GM23248 (cell line): ENCODE data around the gene SSTR5. TPM values are rescaled to one million over a fixed set of nuclear protein-coding genes. Genes with fewer than 3 reads are reported as not detected.

ENCODE experiments used
- DNase-seq: peaks from one replicate; pipeline ENCODE4 v3.0.0-alpha.2; 2015
- H2AFZ ChIP-seq: fragments of 200-600 bp; sonication (generic); 2 replicates; pipeline ENCODE4 v1.6.1; 2016; ENCODE audit warnings: antibody characterized with exemption
- H3F3A ChIP-seq: fragments of 200-600 bp; sonication (generic); 2 replicates; pipeline ENCODE4 v1.6.1; 2016; ENCODE audit warnings: mild to moderate bottlenecking, antibody characterized with exemption, mixed run types; ENCODE audit not compliant: insufficient read depth
- H3K27ac ChIP-seq: fragments of 200-600 bp; sonication (generic); 2 replicates; pipeline ENCODE4 v1.5.1; 2016; ENCODE audit warnings: mild to moderate bottlenecking
- H3K27me3 ChIP-seq: fragments of 200-600 bp; sonication (generic); replicated peaks from 2 replicates; pipeline ENCODE4 v1.6.1; 2016; ENCODE audit warnings: mild to moderate bottlenecking; ENCODE audit not compliant: insufficient read depth
- H3K36me3 ChIP-seq: fragments of 200-600 bp; sonication (generic); 2 replicates; pipeline ENCODE4 v1.6.1; 2016; ENCODE audit warnings: low read depth, mild to moderate bottlenecking
- H3K4me1 ChIP-seq: fragments of 200-600 bp; sonication (generic); 2 replicates; pipeline ENCODE4 v1.6.1; 2016; ENCODE audit warnings: mild to moderate bottlenecking; ENCODE audit not compliant: insufficient read depth
- H3K4me2 ChIP-seq: fragments of 200-600 bp; sonication (generic); one replicate; pipeline ENCODE4 v1.6.1; 2016; ENCODE audit warnings: mild to moderate bottlenecking; ENCODE audit not compliant: unreplicated experiment
- H3K4me3 ChIP-seq: fragments of 200-600 bp; sonication (generic); 2 replicates; pipeline ENCODE4 v1.5.1; 2016; ENCODE audit warnings: mild to moderate bottlenecking
- H3K79me2 ChIP-seq: fragments of 200-600 bp; sonication (generic); 2 replicates; pipeline ENCODE4 v1.6.1; 2016; ENCODE audit warnings: mild to moderate bottlenecking; ENCODE audit not compliant: insufficient read depth
- H3K9ac ChIP-seq: fragments of 200-600 bp; sonication (generic); 2 replicates; pipeline ENCODE4 v1.6.1; 2016; ENCODE audit warnings: mild to moderate bottlenecking
- H3K9me2 ChIP-seq: fragments of 200-600 bp; sonication (generic); 2 replicates; pipeline ENCODE4 v1.6.1; 2016; ENCODE audit warnings: mixed run types, mild to moderate bottlenecking, moderate library complexity; ENCODE audit not compliant: insufficient read depth
- H3K9me3 ChIP-seq: fragments of 200-600 bp; sonication (generic); one replicate; pipeline ENCODE4 v1.6.1; 2017; ENCODE audit warnings: low read depth
- H4K20me1 ChIP-seq: fragments of 200-600 bp; sonication (generic); 2 replicates; pipeline ENCODE4 v1.6.0; 2016; ENCODE audit not compliant: insufficient read depth
- EZH2 ChIP-seq: fragments of 200-600 bp; sonication (generic); IDR thresholded peaks from 2 replicates; pipeline ENCODE4 v1.6.1; 2018; ENCODE audit warnings: antibody characterized with exemption, mild to moderate bottlenecking; ENCODE audit not compliant: insufficient read depth, poor library complexity, severe bottlenecking
- EZH2phosphoT487 ChIP-seq: fragments of 200-600 bp; sonication (generic); IDR thresholded peaks from 2 replicates; pipeline ENCODE4 v1.6.1; 2018; ENCODE audit warnings: antibody characterized with exemption, moderate library complexity, mild to moderate bottlenecking, low read depth; ENCODE audit not compliant: insufficient read depth
- WGBS, 2 experiments: methylation state at CpG; one replicate each; pipeline ENCODE4 v1.1.6; 2015 to 2017; ENCODE audit warnings: low lambda C conversion rate in 2 of 2, low coverage in 1 of 2; ENCODE audit errors: missing lambda C conversion rate in 2 of 2; 5-methylcytosine and 5-hydroxymethylcytosine counted together
- in situ Hi-C: fragments of 300-500 bp; cut with MboI; formaldehyde crosslinking; loops from 2 replicates; pipeline ENCODE4 v1.15.0; 2020
- polyA plus RNA-seq: library from polyadenylated mRNA; unstranded; fragments of >200 nt; fragmentation: Nextera tagmentation; extraction: Ambion mirVana; gene quantifications from 2 replicates; pipeline ENCODE4 v1.2.1, GENCODE V29; 2016
- total RNA-seq: library from RNA; depleted of rRNA; stranded (reverse); fragments of >200 nt; shearing (Covaris generic); gene quantifications from 2 replicates; pipeline ENCODE4 v1.2.3, GENCODE V29; 2014

SSTR5 gene
- total and polyA plus RNA-seq, 2 experiments from 2014 or later: not detected

- no peak overlapping the region for H2AFZ ChIP-seq
Observed at GRCh38 chr16:1065469-1066128, 6.9 kb upstream of the SSTR5 start.

DNA sequence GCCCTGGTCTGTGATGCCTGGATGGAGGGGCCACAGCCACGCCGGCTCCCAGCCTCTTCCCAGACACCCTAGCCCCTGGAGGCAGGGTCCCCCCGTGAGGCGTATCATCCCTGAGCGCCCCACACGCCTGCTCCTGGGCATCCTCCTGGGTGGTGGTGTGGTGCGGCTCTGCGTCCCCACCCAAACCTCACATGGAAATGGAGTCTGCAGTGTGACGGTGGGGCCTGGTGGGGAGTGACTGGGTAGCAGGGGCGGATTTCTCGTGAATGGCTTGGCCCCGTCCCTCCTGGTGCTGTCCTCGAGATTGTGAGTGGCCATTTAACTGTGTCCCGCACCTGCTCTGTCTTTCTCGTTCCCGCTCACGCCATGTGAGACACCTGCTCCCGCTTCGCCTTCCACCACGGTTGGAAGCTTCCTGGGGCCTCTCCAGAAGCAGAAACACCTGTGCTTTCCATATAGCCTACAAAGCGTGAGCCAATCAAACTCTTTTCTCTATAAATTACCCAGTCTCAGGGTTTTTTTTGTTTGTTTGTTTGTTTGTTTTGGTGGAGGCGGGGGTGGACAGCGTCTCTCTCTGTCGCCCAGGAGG lies 5.9 kb upstream of the SSTR5 start:
- TF ChIP-seq EZH2phosphoT487 (no peak), EZH2 (no peak)
- no peak overlapping the region for H3K27ac ChIP-seq
- H3K9ac ChIP-seq: no peak overlapping the region
- H3F3A ChIP-seq: no peaks in the 10 kb centered on the region
- no peaks in the 10 kb centered on the region for H3K9me3 ChIP-seq
- H3K27me3 ChIP-seq: peaks cover 32% of the 10 kb centered on the region
- no peaks in the 10 kb centered on the region for H3K4me1 ChIP-seq
- WGBS, 2 experiments: 60 to 61% methylated on average over 24 of the region's 24 CpGs
- H3K9me2 ChIP-seq: no peaks in the 10 kb centered on the region
- H2AFZ ChIP-seq: no peak overlapping the region
- no peak overlapping the region for H3K4me2 ChIP-seq
- DNase-seq: no peak
- H3K4me3 ChIP-seq: no peak overlapping the region
- no peaks in the 10 kb centered on the region for H4K20me1 ChIP-seq
- in situ Hi-C loops: loop anchor here (25.0 kb wide), 1 partner anchor 254 kb away; the partner anchor contains the start of gene GNG13
- H3K79me2 ChIP-seq: no peaks in the 10 kb centered on the region
- H3K36me3 ChIP-seq: no peaks in the 10 kb centered on the region

More at GRCh38 chr16:1065469-1066128, 6.9 kb upstream of the SSTR5 start:
- H3F3A ChIP-seq: no peaks in the 10 kb centered on the region
- TF ChIP-seq EZH2phosphoT487 (no peak), EZH2 (no peak)
- no peak for DNase-seq
- H4K20me1 ChIP-seq: no peaks in the 10 kb centered on the region
- no peaks in the 10 kb centered on the region for H3K79me2 ChIP-seq
- H3K9me2 ChIP-seq: no peaks in the 10 kb centered on the region
- in situ Hi-C loops: loop anchor here (25.0 kb wide), 1 partner anchor 253 kb away; the partner anchor contains the start of gene GNG13
- no peak overlapping the region for H3K9ac ChIP-seq
- no peak overlapping the region for H3K4me2 ChIP-seq
- no peaks in the 10 kb centered on the region for H3K9me3 ChIP-seq
- H3K36me3 ChIP-seq: no peaks in the 10 kb centered on the region
- peaks cover 23% of the 10 kb centered on the region for H3K27me3 ChIP-seq
- no peaks in the 10 kb centered on the region for H3K4me1 ChIP-seq
- 8 to 12% methylated on average over 29 to 54 of the region's 55 CpGs for WGBS, 2 experiments
- H3K27ac ChIP-seq: no peak overlapping the region
- H3K4me3 ChIP-seq: no peak overlapping the region

DNA sequence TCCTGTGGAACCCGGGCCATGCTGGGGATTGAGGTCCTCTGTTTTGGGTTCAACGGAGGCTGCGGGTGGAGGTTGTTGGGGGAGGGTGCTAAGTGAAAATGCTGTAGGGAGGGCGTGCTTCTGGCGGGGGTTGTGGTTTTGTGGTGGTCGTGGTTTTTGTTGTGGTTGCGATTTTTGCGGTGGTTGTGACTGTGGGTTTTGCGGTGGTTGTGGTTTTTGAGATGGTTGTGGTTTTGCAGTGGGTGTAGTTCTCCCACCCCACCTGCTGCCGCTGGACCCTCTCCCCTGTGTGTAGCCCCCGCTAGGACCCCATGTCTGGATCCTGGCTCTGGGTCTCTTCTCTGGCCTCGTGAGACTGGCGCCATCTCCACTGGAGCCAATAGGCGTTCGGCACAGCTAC lies 4.9 kb upstream of the SSTR5 start:
- no peaks in the 10 kb centered on the region for H3K9me3 ChIP-seq
- TF ChIP-seq EZH2: no peak
- no peak for TF ChIP-seq EZH2phosphoT487
- H3K4me1 ChIP-seq: no peaks in the 10 kb centered on the region
- H3K36me3 ChIP-seq: no peaks in the 10 kb centered on the region
- DNase-seq: no peak
- H3K9ac ChIP-seq: no peak overlapping the region
- in situ Hi-C loops: loop anchor here (25.0 kb wide), 1 partner anchor 255 kb away; the partner anchor contains the start of gene GNG13
- WGBS, 2 experiments: 55 to 67% methylated on average over 12 to 15 of the region's 15 CpGs
- H3K4me3 ChIP-seq: no peak overlapping the region
- no peak overlapping the region for H2AFZ ChIP-seq
- H3K4me2 ChIP-seq: no peak overlapping the region
- peaks cover 39% of the 10 kb centered on the region for H3K27me3 ChIP-seq
- no peaks in the 10 kb centered on the region for H3K79me2 ChIP-seq
- no peak overlapping the region for H3K27ac ChIP-seq
- no peaks in the 10 kb centered on the region for H3K9me2 ChIP-seq
- no peaks in the 10 kb centered on the region for H4K20me1 ChIP-seq
- H3F3A ChIP-seq: no peaks in the 10 kb centered on the region

DNA sequence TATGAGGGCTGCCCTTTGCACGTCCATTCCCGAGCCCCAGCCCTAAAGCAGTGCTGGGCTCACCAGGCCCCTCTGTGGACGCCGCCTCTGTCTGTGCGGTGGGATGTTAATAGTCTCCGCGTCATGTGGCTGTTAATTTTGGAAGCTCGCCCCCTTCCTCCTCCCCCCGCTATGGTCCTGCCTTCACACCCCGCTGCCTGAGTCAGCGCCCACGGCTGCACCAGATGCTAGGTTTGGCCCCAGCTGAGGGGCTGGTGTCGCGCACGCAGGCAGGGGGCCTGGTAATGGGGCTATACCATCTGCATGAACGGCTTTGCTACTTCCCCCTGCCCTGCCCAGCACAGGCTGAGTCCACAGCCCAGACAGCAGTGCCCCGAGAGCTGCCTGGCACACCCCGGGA lies 4.1 kb upstream of the SSTR5 start:
- WGBS, 2 experiments: 46 to 52% methylated on average over 17 to 18 of the region's 18 CpGs
- Histone ChIP-seq H3K27me3 (peaks cover 39% of the 10 kb centered on the region), H4K20me1 (no peaks in the 10 kb centered on the region), H2AFZ (no peak overlapping the region), H3K9ac (no peak overlapping the region), H3K4me1 (no peaks in the 10 kb centered on the region), H3F3A (no peaks in the 10 kb centered on the region), H3K79me2 (no peaks in the 10 kb centered on the region), H3K4me3 (no peak overlapping the region), H3K9me2 (no peaks in the 10 kb centered on the region), H3K36me3 (no peaks in the 10 kb centered on the region), H3K9me3 (no peaks in the 10 kb centered on the region), H3K27ac (no peak overlapping the region), H3K4me2 (no peak overlapping the region)
- no peak for DNase-seq
- TF ChIP-seq EZH2phosphoT487 (no peak), EZH2 (no peak)
- in situ Hi-C loops: loop anchor here (25.0 kb wide), 1 partner anchor 256 kb away; the partner anchor contains the start of gene GNG13
